Measurements from ENCODE around the gene MYT1. TPM values are rescaled to one million over a fixed set of nuclear protein-coding genes. Genes with fewer than 3 reads are reported as not detected.

MYT1 gene
- polyA plus RNA-seq, 1 donor from 2014 or later = 35.8 TPM

DNA sequence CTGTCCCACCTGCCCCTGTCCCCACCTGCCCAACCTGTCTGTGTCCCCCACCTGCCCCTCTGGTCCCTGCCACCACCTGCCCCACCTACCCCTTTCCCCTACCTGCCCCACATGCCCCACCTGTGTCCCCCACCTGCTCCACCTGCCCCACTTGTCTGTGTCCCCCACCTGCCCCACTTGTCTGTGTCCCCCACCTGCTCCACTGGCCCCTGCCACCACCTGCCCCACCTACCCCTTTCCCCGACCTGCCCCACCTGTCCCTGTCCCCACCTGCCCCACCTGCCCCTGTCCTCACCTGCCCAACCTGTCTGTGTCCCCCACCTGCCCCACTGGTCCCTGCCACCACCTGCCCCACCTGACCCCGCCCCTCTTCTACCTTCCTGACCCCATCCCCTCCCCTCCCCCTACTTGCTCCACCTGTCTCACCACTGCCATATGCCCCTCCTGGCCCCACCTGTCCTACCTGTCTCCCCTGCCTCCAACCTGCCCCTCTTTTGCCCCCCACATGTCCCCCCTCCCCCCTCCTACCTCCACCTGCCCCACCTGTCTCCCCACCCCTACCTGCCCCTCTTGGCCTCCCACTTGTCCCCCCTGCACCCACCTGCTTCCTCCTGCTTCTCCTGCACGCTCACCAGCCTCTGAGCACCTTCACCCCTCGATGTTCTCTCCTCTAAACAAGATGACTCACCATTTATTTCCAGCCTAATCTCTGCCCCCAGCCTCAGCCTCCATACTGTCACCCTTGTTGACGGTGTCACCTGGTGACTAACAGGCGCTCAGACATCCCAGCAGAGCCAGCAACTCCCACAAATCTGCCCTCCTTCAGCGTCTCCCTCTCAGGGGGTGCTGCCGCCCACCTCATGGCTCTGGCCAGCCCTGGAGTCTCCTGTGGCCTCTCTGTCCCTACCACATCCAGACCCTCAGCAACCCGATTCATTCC is 5.6 kb upstream of the MYT1 start:
- Histone ChIP-seq H3K36me3 (ENCODE audit: insufficient read depth, low read length) (no peaks in the 10 kb centered on the region), H3K4me3 (ENCODE audit: low read length) (no peak overlapping the region), H3K79me2 (replicated peaks; ENCODE audit: insufficient read depth, low read length) (peaks cover 39% of the 10 kb centered on the region), H3K9me2 (ENCODE audit: insufficient read depth, low read length) (no peaks in the 10 kb centered on the region), H3K27me3 (ENCODE audit: insufficient read depth, low read depth, low read length) (no peaks in the 10 kb centered on the region), H2AFZ (ENCODE audit: low read depth, low read length) (no peak overlapping the region), H3K9ac (ENCODE audit: low read length) (peak overlapping the region; percentile 12), H3K9me3 (ENCODE audit: low read length) (no peaks in the 10 kb centered on the region), H4K20me1 (ENCODE audit: insufficient read depth) (no peaks in the 10 kb centered on the region), H3K4me2 (ENCODE audit: low read length) (no peak overlapping the region), H3K27ac (ENCODE audit: low read length) (peak overlapping the region; percentile 99), H3F3A (ENCODE audit: insufficient read depth, low read length, poor library complexity, severe bottlenecking) (peaks cover 3% of the 10 kb centered on the region)
- TF ChIP-seq MXI1 (conservative IDR thresholded peaks at IDR 0.05; ENCODE audit: poor library complexity, severe bottlenecking) (no peak), EP300 (conservative IDR thresholded peaks at IDR 0.05; ENCODE audit: poor library complexity, severe bottlenecking) (no peak), RAD21 (conservative IDR thresholded peaks at IDR 0.05) (no peak), TAF1 (IDR thresholded peaks at IDR 0.05; ENCODE audit: low read depth) (no peak), EZH2 (IDR thresholded peaks at IDR 0.05; ENCODE audit: borderline replicate concordance, insufficient read depth, low read length, poor library complexity, severe bottlenecking) (no peak), POLR2AphosphoS5 (IDR thresholded peaks at IDR 0.05) (no peak), SMC3 (conservative IDR thresholded peaks at IDR 0.05; ENCODE audit: poor library complexity) (no peak)
- TF ChIP-seq, protein P1, sequence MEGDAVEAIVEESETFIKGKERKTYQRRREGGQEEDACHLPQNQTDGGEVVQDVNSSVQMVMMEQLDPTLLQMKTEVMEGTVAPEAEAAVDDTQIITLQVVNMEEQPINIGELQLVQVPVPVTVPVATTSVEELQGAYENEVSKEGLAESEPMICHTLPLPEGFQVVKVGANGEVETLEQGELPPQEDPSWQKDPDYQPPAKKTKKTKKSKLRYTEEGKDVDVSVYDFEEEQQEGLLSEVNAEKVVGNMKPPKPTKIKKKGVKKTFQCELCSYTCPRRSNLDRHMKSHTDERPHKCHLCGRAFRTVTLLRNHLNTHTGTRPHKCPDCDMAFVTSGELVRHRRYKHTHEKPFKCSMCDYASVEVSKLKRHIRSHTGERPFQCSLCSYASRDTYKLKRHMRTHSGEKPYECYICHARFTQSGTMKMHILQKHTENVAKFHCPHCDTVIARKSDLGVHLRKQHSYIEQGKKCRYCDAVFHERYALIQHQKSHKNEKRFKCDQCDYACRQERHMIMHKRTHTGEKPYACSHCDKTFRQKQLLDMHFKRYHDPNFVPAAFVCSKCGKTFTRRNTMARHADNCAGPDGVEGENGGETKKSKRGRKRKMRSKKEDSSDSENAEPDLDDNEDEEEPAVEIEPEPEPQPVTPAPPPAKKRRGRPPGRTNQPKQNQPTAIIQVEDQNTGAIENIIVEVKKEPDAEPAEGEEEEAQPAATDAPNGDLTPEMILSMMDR (IDR thresholded peaks at IDR 0.05; ENCODE audit: poor library complexity, severe bottlenecking) = no peak
- TF ChIP-seq, protein P2, sequence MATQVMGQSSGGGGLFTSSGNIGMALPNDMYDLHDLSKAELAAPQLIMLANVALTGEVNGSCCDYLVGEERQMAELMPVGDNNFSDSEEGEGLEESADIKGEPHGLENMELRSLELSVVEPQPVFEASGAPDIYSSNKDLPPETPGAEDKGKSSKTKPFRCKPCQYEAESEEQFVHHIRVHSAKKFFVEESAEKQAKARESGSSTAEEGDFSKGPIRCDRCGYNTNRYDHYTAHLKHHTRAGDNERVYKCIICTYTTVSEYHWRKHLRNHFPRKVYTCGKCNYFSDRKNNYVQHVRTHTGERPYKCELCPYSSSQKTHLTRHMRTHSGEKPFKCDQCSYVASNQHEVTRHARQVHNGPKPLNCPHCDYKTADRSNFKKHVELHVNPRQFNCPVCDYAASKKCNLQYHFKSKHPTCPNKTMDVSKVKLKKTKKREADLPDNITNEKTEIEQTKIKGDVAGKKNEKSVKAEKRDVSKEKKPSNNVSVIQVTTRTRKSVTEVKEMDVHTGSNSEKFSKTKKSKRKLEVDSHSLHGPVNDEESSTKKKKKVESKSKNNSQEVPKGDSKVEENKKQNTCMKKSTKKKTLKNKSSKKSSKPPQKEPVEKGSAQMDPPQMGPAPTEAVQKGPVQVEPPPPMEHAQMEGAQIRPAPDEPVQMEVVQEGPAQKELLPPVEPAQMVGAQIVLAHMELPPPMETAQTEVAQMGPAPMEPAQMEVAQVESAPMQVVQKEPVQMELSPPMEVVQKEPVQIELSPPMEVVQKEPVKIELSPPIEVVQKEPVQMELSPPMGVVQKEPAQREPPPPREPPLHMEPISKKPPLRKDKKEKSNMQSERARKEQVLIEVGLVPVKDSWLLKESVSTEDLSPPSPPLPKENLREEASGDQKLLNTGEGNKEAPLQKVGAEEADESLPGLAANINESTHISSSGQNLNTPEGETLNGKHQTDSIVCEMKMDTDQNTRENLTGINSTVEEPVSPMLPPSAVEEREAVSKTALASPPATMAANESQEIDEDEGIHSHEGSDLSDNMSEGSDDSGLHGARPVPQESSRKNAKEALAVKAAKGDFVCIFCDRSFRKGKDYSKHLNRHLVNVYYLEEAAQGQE (IDR thresholded peaks at IDR 0.05; ENCODE audit: borderline replicate concordance) = no peak

DNA sequence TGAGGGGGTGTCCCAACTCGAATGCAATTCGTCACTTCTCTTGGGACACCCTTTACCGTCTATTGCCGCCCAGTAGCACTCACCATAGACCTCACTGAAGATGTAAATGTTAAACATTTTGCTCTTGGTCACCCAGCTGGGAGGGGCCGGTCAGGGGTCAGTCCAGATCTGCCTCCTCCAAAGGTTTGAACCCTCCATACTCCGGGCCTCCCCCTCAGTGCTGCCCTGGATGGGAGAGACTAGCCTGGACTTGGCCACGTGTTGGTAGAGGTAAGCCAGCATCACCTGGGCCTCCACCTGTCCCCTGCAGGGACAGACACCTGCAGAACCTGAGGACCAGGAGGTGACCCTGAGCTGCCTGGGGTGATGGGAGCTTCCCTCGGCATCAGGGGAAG is 5.0 kb upstream of the MYT1 start:
- Histone ChIP-seq H3K27ac (ENCODE audit: low read length) (peak overlapping the region; percentile 99), H2AFZ (ENCODE audit: low read depth, low read length) (no peak overlapping the region), H3K79me2 (replicated peaks; ENCODE audit: insufficient read depth, low read length) (peaks cover 39% of the 10 kb centered on the region), H3K9ac (ENCODE audit: low read length) (peak overlapping the region; percentile 95), H4K20me1 (ENCODE audit: insufficient read depth) (no peaks in the 10 kb centered on the region), H3K4me2 (ENCODE audit: low read length) (no peak overlapping the region), H3K27me3 (ENCODE audit: insufficient read depth, low read depth, low read length) (no peaks in the 10 kb centered on the region), H3K4me3 (ENCODE audit: low read length) (no peak overlapping the region), H3F3A (ENCODE audit: insufficient read depth, low read length, poor library complexity, severe bottlenecking) (peaks cover 3% of the 10 kb centered on the region), H3K9me3 (ENCODE audit: low read length) (no peaks in the 10 kb centered on the region), H3K36me3 (ENCODE audit: insufficient read depth, low read length) (no peaks in the 10 kb centered on the region), H3K9me2 (ENCODE audit: insufficient read depth, low read length) (no peaks in the 10 kb centered on the region)
- TF ChIP-seq, protein P2 (IDR thresholded peaks at IDR 0.05; ENCODE audit: borderline replicate concordance) = no peak
- TF ChIP-seq EZH2 (IDR thresholded peaks at IDR 0.05; ENCODE audit: borderline replicate concordance, insufficient read depth, low read length, poor library complexity, severe bottlenecking) (no peak), TAF1 (IDR thresholded peaks at IDR 0.05; ENCODE audit: low read depth) (no peak), SMC3 (conservative IDR thresholded peaks at IDR 0.05; ENCODE audit: poor library complexity) (no peak), POLR2AphosphoS5 (IDR thresholded peaks at IDR 0.05) (no peak), EP300 (conservative IDR thresholded peaks at IDR 0.05; ENCODE audit: poor library complexity, severe bottlenecking) (no peak), MXI1 (conservative IDR thresholded peaks at IDR 0.05; ENCODE audit: poor library complexity, severe bottlenecking) (no peak)
- TF ChIP-seq, protein P1 (IDR thresholded peaks at IDR 0.05; ENCODE audit: poor library complexity, severe bottlenecking) = no peak

Measured in neural cell (in vitro differentiated cells).